C4-2B (cell line): ENCODE data around the gene TSSK6.

ENCODE experiments used
- H3K27ac ChIP-seq: fragments of 450-650 bp; 2 replicates; pipeline ENCODE4 v1.5.1; 2017
- ZFX ChIP-seq: fragments of 450-650 bp; IDR thresholded peaks from 2 replicates; pipeline ENCODE4 v1.6.1; 2017
- TF ChIP-seq, protein P1 (sequence below): fragments of 450-650 bp; conservative IDR thresholded peaks from 2 replicates; pipeline ENCODE4 v1.5.1; 2017; ENCODE audit warnings: mild to moderate bottlenecking

The TSSK6 gene

DNA sequence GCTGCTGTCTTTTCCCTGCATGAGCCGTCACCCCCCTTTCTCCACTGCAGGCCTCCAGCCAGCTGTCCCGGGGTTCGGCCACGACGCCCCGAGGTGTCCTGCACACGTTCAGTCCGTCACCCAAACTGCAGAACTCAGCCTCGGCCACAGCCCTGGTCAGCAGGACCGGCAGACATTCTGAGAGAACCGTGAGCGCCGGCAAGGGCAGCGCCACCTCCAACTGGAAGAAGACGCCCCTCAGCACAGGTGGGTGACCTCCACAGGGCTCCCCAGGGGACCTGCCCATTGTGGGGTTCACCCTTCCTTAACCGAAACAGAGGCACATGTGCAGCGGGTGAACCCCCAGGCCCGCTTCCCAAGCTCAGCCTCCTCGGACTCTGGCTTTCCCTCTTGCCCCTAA is 13.1 kb downstream of the TSSK6 start:
- TF ChIP-seq, protein P1, sequence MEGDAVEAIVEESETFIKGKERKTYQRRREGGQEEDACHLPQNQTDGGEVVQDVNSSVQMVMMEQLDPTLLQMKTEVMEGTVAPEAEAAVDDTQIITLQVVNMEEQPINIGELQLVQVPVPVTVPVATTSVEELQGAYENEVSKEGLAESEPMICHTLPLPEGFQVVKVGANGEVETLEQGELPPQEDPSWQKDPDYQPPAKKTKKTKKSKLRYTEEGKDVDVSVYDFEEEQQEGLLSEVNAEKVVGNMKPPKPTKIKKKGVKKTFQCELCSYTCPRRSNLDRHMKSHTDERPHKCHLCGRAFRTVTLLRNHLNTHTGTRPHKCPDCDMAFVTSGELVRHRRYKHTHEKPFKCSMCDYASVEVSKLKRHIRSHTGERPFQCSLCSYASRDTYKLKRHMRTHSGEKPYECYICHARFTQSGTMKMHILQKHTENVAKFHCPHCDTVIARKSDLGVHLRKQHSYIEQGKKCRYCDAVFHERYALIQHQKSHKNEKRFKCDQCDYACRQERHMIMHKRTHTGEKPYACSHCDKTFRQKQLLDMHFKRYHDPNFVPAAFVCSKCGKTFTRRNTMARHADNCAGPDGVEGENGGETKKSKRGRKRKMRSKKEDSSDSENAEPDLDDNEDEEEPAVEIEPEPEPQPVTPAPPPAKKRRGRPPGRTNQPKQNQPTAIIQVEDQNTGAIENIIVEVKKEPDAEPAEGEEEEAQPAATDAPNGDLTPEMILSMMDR = no peak
- TF ChIP-seq ZFX = no peak
- H3K27ac ChIP-seq = no peak overlapping the region

DNA sequence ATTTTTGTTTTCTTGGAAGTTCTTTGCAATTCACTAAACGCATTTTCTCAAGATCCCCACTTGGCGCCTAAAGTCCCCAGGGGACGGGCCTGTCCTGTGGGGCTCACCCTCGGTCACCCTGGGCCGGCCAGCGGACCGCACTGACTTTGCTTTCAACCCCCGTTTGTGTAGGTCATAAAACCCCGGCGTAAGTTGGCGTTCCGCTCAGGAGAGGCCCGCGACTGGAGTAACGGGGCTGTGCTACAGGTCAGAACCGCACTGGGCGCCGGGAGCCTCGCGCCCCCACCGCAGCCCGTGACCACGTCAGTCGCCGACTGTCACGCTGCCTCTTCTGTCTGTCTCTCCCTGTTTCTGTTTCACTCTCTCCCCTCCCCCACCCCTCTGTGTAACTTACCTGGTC is 13.6 kb downstream of the TSSK6 start:
- TF ChIP-seq, protein P1 = no peak
- TF ChIP-seq ZFX = no peak
- H3K27ac ChIP-seq = no peak overlapping the region

DNA sequence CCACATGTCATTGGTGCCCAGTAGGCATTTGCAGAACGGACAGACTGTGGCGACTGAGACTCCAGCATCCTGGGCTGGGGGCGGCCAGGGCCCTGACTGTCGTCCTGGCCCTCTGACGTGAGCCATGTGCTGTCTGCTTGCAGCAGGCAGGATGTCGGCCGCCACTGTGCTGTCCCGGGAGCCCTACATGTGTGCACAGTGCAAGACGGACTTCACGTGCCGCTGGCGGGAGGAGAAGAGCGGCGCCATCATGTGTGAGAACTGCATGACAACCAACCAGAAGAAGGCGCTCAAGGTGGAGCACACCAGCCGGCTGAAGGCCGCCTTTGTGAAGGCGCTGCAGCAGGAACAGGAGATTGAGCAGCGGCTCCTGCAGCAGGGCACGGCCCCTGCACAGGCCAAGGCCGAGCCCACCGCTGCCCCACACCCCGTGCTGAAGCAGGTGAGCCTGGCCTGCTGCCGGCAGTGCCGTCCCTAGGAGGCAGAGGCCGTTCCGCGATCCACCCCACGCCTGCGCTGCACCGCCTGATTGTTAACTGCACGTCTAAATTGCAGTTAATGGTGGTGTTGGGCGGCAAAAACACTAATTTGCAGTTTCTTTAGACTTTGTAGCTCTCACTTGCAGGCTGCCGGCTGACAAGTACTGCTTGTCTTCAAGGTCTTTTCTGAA is 14.2 kb downstream of the TSSK6 start:
- no peak overlapping the region for H3K27ac ChIP-seq
- TF ChIP-seq, protein P1 = no peak
- no peak for TF ChIP-seq ZFX

DNA sequence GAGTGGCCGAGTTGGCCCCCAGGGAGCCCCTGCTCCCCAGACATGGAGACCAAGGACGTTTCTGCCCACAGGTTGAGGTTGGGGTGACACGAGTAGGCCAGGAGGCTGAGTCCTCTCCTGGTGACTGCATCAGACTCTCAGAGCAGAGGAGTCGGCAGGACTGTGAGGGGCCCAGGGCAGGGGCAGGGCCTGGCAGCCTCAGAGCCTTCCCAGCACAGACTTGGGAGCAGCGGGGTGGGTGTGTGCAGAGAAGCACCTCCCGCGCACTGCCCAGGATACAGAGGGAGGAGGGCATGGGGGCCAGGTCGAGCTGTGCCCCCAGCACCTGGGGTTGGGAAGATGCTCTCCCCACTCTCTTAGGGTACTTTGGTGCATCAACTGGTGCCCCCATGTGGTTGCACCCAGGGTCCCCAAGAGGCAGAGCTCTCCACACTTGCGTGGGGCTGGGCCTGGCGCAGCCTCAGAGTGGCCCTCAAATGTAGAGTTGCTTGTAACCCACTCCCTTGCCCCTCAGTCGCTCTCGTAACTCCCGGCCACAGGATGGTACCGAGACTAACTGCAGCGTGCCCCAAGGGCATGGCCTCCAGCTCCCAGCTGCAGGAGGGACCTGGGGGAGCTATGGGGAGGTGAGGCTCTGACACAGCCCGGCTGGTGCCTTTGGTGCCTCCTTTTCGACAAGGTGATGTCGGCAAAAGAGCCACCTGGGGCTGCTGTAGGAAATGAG is 15.9 kb downstream of the TSSK6 start:
- TF ChIP-seq ZFX = no peak
- TF ChIP-seq, protein P1 = no peak
- no peak overlapping the region for H3K27ac ChIP-seq

DNA sequence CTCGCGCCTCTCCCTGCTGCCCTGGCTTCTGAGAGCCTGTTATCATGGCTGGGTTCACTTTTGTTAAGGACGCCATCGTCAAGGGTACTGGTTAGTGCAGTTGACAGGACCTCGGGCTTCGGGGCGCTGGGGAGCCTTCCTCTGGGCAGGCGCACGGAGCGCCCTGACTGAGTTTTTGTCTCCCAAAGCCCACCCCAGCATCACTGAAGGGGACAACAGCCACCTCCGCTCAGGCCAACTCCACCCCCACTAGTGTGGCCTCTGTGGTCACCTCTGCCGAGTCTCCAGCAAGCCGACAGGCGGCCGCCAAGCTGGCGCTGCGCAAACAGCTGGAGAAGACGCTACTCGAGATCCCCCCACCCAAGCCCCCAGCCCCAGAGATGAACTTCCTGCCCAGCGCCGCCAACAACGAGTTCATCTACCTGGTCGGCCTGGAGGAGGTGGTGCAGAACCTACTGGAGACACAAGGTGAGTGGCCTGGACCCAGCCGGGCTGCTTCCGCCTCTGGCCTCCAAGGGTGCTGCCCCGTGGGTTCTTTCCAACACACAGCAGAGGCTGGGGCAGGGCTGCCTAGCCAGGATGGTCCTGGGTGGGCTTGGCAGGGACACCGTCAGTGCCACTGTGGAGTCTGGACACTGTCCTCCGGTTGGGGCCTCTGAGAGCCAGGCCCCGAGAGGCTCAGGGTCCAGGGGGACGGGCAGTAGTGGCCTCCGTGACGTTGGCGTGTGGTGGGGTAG is 16.9 kb downstream of the TSSK6 start:
- H3K27ac ChIP-seq = no peak overlapping the region
- TF ChIP-seq ZFX = no peak
- TF ChIP-seq, protein P1 = no peak

DNA sequence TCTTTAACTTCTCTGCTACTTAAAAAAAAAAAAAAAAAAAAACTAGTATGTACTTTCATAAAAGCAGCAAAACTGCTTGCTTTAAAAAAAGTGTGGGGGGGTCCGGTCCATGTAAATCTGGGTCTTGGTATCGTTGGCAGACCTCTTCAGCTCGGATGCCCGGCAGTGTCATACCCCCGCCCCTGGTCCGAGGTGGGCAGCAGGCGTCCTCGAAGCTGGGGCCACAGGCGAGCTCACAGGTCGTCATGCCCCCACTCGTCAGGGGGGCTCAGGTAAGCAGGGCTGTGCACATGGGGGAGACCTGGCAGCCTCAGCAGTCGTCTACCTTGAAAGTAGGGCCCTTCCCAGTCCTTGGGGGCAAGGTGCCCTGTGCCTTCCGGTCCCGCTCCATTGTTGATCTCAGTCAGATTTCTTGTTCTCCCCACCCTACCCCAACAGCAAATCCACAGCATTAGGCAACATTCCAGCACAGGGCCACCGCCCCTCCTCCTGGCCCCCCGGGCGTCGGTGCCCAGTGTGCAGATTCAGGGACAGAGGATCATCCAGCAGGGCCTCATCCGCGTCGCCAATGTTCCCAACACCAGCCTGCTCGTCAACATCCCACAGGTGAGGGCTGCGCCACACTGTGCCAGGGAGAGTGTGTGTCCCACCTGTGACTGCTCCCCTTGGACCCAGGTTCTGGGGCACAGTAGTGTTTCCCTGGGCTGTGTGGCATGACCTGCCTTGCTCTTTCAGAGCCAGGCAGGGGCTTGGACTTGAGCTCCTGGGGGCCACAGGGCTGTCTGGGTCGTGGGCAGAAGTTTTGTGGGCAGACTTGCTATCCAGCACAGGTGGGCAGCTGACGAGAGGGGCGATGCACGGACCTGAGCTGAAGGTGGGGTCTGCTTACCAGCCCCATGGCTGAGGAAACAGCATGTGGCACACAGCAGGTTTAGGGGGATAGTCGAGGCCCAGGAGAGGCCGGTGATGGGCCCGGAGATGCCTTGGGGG is 19.4 kb downstream of the TSSK6 start:
- TF ChIP-seq, protein P1 = no peak
- TF ChIP-seq ZFX = no peak
- no peak overlapping the region for H3K27ac ChIP-seq
